HG02571 (cell line): ENCODE data around the gene HOXC4.

Experiments used
- ATAC-seq: cut with Tn5 transposase; IDR thresholded peaks from one replicate; pipeline ENCODE4 v1.9.1; 2021; ENCODE audit warnings: mild to moderate bottlenecking, moderate library complexity; ENCODE audit not compliant: unreplicated experiment

The HOXC4 gene

DNA sequence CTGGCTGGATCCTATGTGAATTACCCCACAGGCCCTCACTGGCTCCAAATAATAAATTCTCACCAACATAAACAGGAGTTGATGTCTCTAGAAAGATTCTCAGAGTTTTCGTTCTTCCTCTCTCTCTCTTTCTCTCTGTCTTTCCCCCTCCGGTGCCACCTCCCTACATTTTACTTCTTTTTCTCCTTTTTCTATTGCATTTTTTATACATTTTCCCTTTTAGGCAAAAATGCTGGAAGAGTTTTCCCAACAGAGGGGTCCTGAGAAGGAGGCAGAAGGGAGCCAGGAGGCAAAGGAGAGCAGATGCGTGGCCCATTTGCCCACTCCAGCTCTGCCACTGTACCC lies 26.2 kb upstream of the HOXC4 start:
- no peak for ATAC-seq

DNA sequence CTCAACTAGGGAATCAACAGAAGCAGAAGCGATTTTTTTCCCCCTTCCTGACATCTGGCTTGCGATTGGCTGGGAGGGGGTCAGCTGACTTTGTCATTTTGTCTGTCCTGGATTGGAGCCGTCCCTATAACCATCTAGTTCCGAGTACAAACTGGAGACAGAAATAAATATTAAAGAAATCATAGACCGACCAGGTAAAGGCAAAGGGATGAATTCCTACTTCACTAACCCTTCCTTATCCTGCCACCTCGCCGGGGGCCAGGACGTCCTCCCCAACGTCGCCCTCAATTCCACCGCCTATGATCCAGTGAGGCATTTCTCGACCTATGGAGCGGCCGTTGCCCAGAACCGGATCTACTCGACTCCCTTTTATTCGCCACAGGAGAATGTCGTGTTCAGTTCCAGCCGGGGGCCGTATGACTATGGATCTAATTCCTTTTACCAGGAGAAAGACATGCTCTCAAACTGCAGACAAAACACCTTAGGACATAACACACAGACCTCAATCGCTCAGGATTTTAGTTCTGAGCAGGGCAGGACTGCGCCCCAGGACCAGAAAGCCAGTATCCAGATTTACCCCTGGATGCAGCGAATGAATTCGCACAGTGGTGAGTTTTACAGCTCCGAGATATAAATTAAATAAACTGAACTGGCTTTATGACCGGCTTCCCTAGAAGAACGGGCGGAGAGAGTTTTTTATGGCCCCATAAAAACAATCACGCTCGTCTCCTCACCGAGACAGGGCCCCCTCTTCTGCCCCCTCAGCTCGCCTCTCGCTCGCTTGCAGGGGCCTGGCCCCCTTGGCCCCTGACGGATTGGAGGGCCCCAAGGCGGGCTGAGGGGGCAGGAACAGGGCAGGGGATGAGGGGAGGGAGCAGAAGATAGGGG lies 25.1 kb upstream of the HOXC4 start, which contains the start of gene HOXC6:
Gene HOXC6 (plus strand): TSS at position 127 of the 888 bp plus-strand sequence. CDS start 82 bp downstream, at position 209.
- ATAC-seq: no peak

DNA sequence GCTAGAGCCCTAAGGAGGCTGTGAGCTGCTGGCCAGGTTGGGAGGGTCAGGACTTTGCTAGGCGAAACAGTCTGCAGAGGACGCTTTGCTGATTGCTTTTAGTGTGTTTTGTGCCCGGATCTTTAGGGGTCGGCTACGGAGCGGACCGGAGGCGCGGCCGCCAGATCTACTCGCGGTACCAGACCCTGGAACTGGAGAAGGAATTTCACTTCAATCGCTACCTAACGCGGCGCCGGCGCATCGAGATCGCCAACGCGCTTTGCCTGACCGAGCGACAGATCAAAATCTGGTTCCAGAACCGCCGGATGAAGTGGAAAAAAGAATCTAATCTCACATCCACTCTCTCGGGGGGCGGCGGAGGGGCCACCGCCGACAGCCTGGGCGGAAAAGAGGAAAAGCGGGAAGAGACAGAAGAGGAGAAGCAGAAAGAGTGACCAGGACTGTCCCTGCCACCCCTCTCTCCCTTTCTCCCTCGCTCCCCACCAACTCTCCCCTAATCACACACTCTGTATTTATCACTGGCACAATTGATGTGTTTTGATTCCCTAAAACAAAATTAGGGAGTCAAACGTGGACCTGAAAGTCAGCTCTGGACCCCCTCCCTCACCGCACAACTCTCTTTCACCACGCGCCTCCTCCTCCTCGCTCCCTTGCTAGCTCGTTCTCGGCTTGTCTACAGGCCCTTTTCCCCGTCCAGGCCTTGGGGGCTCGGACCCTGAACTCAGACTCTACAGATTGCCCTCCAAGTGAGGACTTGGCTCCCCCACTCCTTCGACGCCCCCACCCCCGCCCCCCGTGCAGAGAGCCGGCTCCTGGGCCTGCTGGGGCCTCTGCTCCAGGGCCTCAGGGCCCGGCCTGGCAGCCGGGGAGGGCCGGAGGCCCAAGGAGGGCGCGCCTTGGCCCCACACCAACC lies 23.9 kb upstream of the HOXC4 start:
- no peak for ATAC-seq

DNA sequence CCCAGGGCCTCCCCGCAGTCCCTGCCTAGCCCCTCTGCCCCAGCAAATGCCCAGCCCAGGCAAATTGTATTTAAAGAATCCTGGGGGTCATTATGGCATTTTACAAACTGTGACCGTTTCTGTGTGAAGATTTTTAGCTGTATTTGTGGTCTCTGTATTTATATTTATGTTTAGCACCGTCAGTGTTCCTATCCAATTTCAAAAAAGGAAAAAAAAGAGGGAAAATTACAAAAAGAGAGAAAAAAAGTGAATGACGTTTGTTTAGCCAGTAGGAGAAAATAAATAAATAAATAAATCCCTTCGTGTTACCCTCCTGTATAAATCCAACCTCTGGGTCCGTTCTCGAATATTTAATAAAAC lies 23.2 kb upstream of the HOXC4 start:
- ATAC-seq: no peak

DNA sequence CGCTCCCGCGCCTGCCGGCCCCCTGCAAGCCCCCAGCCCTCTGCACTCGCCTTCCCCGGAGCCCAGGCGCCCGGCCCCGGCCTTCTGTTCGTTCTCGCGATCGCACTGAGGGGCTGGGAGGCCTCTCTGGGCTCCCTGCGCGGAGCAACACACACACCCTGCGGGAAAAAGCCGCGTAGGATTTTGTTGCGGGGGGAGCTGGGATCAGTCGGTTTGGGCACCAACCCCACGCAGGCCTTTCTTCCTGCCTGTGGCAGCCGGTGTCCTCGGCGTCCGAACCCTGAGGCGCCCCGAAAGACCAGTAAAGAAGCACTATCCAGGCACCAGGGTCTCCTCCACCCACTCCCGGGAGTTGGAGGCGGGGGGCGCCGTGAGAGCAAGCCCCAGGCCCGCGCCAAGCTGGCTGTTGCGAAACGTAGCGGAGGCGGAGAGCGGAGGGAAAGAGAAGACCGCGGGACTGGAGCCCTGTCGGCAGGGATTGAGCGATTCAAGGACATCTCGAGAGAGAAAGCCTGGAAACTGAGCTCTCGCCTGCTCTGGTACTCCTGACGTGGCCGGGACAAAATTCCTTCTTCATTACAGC lies 22.7 kb upstream of the HOXC4 start:
- ATAC-seq: no peak

DNA sequence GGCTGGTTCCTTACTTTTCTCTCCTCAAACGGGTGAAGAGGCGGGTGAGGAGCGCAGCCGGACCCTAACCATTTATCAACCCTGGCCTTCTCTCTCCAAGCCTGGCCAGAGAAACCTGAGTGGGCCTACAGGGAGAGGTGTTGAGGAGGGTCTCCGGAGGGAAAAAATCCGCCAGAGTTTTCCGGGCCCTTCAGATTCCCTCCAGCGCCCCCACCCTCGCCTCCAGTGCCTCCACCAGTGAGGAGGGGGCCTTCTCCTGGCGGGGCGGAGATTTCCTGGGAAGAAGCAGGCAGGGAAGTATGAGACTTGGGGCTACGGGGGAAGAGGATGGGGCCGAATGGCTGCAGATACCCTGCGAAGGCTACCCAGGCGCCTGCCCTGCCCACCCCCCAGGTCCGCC lies 22.2 kb upstream of the HOXC4 start:
- no peak for ATAC-seq

DNA sequence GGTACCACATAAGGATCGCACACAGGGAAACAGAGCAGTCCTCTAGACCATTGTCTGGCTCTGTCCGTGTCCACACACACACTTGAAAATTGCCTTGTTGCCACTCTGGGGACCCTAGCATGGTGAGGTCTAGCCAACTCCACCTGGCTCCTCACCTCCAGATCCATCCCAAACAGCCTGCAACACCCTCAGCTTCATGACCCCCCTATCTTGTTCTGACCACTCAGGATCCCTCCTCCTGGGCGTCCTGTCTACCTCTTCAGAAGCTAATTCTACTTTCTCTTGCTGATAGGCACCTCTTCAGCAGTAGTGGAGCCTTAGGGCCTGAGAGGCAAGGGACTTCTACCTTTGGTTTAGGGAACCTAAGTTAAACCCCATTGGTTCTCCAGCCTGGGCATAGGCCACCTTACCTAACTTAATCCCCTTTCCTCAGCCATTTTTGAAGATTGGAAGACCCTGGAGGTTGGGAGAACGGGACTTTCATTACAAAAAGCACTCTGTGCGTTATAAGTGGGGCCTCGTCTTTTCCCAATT lies 21.5 kb upstream of the HOXC4 start:
- no peak for ATAC-seq

DNA sequence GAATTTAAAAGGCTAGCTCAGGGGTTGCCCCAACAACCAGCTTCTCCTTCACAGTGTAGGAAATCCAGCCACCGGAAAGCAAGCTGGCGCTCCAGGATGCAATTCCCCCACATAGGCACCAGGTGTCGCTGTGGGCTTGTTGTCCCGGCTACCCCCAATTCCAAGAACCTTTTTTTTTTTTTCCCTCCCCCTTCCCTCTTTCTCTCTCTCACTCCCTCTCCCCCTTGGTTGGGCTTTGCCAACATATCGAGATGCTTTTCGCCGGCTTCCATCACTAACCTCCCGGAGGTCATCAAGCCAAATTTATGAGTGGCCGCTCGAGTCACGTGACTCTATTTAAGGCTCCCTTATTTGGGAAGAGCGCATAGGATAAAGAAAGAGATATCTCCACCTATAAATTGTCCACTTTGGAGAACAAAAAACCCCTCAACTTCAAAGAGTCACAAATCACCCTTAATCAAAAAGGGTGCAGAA lies 21.0 kb upstream of the HOXC4 start, which contains the start of gene HOXC5:
Gene HOXC5 (plus strand): TSS at position 424 of the 474 bp plus-strand sequence. CDS start 73 bp downstream, outside the sequence.
- ATAC-seq: no peak

DNA sequence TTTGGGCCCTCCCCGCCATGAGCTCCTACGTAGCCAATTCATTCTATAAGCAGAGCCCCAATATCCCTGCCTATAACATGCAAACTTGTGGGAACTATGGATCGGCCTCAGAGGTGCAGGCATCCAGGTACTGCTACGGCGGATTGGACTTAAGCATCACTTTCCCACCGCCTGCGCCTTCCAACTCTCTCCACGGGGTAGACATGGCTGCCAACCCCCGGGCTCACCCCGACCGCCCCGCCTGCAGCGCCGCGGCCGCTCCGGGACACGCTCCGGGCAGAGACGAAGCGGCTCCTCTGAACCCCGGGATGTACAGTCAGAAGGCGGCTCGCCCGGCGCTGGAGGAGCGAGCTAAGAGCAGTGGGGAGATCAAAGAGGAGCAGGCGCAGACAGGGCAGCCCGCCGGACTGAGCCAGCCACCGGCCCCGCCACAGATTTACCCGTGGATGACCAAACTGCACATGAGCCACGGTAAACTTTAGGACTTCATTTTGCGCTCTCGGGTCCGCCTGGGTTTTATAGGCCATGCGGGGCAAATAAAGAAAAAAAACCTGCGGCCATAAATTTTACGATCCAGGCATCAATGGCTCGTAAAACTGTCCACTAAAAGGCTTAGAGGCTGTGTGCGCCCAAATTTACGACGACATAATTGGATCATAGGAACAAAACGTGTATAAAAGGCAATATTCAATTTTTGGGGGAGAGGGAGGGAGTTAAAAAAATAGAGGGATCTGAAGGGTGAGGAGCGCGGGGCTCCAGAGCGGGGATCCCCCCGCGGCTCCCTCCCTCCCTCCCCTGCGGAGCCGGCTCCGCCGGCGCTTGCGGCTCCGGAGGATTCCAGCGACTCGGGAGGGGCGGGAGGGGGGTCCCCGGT lies 20.3 kb upstream of the HOXC4 start:
- no peak for ATAC-seq

DNA sequence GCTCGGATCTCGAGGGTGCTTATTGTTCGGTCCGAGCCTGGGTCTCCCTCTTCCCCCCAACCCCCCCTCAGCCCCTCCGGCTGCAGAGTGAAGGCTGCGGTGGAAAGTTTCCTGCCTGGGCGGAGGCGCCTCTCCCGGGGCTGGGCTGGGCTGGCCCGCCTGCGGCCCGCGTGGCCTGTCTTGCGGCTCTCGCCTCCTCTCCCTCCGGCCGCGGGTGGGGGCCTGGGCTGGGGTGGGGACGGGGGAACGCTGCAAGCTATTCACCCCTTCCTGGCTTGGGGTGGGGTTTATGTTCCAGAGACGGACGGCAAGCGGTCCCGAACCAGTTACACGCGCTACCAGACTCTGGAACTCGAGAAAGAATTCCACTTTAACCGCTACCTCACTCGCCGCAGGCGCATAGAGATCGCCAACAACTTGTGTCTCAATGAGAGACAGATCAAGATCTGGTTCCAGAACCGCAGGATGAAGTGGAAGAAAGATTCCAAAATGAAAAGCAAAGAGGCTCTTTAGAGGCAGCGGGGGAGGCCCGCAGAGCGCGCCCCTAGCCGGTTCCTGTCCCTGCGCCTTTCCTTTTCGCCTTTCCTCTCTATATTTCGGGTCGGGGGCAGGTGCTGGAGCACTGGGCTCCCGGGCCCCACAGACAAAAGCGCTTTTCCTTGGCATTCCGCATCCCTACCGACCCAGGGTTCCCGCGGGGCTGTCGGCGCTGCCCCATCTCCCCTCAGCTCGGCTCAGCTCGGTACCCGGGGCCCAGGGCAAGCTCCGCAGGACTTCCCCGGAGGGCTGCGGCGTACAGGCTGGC lies 19.5 kb upstream of the HOXC4 start:
- no peak for ATAC-seq

DNA sequence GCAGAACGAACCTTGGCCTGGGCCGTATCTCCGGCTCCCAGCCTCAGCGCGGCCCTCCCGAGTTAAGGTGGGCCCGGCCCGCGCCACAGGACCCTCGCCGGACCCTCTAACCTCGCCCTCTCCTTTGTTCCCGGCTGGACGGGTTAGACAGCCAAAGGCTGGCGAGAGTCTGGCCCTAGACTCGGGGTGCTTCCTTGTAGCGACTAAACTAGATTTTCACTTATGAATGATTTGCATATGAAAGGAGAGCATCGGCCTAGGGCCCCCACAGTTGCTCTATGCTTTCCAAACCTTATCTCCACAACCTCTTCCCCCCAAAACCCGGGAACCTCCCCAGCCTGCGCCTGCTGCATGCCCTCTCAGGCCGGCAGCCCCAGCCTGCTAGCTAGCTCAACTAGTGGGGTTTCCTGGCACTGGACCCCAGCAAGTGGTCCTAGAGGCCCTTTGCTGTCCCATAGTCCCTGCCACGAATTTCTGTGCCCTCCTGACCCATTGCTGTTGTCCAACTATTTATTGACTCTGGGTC lies 18.8 kb upstream of the HOXC4 start:
- ATAC-seq: no peak

DNA sequence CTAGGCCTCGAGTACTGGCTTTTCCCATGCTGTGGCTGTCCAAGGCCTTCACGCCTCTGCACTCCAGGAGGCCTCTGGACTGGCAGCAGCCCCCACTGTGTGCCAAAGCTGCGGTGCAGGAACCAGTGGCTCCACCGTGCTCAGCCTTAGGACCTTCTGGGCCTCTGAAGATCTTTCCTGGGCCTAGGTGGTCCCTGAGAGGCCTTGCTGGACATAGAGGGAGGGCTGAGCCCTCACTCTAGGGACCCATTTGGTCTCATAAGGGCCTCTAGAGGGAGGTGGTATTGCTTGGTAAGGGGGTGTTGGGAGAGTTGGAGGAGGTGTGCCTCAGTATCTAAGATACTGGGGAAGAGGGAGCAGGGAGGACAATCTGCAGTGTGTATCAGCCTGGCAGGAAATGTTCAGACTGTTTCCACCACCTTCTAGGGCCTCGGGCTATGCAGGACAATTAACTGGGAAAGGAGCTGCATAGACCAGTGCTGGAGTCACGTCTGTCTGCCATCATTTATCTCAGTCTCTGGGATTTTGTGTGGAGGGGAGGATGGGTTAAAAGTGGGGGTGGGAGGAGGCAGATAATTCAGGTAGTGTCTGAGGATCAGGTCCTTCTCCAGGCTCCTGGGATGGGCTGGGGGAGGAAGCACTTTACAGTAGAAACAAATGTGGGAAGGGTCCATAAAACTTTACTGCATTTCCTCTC lies 17.9 kb upstream of the HOXC4 start:
- no peak for ATAC-seq

DNA sequence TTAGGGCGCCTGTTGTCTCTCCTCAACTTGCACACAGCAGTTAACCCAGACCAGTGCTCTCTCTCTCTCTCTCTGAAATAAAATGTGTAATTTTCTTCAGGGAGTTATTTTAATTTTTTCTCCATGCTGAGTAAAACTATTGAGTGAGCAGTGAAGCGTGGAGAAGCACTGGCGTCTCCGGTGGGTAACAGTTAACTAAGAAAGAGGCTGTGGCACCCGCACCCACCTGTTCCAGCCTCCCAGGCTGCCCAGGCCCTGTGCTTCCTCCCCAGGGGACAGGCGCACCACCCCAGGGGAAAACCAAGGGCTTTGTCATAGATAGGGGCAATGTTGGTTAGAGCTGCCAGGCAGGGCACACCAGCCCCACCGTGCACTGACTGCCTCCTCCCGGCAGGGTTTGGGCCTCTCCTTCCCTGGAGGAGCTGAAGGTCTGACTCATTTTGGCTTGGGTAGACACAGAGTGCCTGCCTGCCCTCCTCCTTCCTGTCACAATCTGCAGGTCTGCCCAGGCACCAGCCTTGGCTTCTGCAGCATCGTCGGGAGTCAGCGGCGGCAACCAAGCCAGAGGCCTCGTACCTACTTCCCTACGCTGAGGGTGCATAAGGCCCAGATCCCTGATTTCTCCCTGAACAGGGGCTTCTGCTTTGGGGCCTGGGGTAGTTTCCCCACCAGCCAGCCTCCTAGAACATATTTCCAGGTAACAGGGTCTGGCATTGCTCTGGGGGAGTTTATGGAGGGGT lies 16.8 kb upstream of the HOXC4 start:
- ATAC-seq: no peak

DNA sequence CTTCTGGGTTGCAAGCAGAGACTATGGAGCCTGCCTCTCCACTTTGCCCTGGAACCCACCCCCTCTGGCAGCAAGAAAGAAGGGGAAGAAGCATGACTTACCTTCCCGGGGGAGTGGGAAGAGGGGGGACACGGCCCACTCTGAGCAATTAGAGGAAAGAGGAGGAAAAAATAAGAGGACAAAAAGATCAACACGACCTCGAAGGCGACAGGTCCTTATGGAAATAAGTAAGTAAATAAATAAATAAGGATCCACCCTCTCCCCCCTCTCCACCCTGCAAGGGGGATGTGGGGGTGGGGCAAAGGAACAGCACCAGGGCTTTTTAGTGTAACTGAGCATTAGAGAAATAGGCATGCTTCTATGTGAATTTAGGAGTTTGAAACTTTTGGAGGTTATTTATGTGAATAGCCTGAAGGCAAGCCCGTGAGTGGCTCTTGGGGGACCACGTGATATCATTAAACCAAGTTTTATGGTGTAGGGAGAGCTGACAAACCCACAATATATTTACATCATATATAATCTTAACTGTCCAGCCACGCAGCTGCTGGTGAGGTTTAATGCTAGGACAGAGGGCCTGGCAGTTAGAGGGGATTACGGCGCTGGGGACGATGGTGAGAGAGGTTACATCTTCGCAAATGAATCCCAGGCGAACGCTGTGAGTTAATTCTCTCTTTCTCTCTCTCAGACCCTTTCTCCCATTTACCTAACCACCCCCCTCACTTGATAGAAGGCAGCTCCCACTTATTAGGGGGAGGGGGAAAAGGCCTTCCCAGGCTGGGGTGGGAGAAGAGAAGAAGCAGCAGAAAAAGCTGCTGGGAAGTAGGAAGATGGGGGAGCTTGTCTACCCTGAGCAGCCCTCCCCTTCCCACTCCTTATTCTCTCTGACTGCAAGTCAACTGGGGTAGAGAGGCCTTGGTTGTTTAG lies 16.0 kb upstream of the HOXC4 start:
- ATAC-seq: no peak

DNA sequence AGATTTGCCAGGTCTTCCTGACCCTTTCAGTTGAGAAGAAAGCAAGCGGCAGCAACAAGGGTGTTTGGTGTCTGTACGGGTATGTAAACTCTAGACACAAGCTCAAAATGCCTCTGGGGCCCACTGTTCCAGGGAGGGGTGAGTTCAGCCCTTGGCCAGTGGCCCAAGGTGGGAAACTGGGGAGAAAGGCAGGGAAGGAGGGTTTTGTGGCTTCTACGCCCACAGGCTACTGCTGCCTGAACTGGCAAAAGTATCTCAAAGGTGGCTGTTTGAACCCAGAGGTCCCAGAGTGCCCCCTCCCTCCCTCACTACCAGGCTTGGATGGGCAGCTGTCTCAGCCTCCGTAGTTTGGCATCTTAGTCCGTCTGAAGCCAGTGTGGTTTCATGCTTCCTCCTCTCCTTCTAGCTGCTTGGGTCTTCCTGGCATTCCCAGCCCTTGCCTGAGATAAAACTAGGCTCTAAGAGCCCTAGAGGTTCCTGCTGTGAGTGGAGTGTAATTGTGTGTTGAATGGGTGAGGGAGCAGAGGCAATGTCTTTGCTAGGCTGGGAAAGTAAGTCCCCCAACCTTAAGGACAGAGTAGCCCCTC lies 15.3 kb upstream of the HOXC4 start:
- ATAC-seq: no peak

DNA sequence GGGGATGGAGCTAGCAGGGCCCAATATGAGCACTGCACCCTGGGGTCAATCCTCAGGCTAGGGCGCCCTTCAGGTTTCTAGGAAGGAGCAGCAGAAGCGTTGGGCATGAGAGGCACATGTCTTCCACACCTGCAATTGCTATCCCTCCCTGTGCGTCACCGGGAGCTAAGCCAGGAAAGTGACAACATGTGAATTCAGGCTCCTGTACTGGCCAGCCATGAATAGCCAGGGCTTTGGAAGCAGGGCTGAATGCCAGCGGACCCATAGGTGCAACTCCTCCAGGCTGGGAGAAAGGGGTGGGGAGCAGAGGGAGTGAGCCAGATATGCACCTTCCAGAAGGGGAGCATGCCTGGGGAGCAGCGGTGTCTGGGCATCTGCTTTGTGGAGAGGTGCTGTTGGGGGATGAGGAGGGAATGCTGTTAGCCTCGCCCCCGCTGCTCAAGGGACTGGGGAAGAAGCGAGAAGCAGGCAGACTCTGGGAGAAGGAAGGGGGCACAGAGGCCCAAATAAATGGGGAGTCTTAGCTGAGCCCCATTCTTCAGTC lies 14.7 kb upstream of the HOXC4 start:
- no peak for ATAC-seq
